HG02798 (cell line): Measurements from ENCODE around the gene TCP11X1.
"Not testable (repeated sequence)": the region's sequence is repeated elsewhere in the genome, so short reads cannot be mapped to it uniquely, and the experiment has no call there.

ENCODE experiments used
- ATAC-seq: cut with Tn5 transposase; IDR thresholded peaks from one replicate; pipeline ENCODE4 v1.9.1; 2021; ENCODE audit warnings: mild to moderate bottlenecking; ENCODE audit not compliant: unreplicated experiment, poor library complexity

Gene TCP11X1

DNA sequence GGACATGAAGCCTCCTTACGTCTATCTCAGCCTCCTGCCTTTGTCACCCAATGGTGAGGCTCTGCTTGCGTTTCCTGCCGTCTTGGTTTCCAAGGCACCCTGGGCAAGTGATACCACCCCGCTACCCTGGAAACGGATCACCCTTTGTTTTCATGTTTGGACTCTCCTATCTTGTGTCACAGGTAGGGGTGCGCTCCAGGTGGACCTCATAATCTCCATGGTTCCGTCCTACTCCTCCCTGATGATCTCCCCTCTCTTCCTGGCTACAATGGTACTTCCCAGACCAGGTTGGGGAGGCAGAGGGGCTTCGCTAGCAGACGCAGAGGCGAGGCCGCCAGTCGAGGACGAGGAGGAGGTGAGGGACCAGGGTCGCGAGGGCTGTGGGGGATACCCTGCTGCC, at the start of gene TCP11X1:
TSS of gene TCP11X1 (plus strand) at position 316 of the 400 bp plus-strand sequence.
- not testable (repeated sequence) for ATAC-seq

DNA sequence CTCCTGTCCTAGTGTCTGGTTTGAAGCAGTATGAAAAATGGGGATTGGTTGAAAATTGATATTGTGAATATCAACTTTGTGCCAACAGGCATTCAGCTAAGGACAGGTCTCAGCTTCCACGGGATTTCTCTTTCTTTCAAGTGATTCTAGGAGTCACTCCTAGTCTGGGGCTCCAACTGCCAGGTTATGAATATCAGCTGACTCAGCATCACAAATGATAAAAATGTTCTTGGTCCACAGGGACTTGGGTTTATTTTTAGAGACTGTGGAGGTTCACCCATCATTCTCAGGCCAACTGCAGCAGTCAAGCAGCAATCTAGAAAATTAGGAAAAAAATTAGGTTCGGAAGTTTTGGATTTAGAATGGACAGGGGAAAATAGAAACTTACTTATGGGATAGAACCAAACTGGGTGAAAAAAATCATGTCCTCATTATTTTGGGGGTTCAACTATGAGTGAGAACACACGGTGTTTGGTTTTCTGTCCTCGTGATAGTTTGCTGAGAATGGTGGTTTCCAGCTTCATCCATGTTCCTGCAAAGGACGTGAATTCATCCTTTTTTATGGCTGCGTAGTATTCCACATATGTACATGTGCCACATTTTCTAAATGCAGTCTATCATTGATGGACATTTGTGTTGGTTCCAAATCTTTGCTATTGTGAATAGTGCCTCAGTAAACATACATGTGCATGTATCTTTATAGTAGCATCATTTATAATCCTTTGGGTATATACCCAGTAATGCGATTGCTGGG, 29.0 kb upstream of the TCP11X1 start:
- no peak for ATAC-seq

DNA sequence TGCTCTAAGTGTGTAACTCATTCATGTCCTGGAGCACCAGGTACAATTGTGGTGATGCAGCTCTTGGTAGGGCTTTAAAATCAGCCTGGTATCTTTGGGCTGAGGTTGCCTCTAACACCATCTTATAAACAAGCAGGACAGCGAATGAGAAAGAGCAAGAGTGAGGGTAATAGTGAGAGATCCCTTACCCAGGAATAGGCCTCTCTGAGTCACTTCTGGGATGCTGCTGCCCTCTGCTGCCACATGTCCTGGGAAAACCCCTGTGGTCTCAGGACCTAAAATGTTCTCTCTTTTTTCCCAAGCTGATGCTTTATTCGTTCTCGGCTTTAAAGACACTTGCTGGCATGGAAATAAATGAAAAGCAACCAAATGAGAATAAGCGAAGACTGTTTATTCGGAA, 7.2 kb upstream of the TCP11X1 start:
- not testable (repeated sequence) for ATAC-seq

- ATAC-seq = not testable (repeated sequence)
Observed at GRCh38 chrX:102216497-102216896, 1.4 kb downstream of the TCP11X1 start.

DNA sequence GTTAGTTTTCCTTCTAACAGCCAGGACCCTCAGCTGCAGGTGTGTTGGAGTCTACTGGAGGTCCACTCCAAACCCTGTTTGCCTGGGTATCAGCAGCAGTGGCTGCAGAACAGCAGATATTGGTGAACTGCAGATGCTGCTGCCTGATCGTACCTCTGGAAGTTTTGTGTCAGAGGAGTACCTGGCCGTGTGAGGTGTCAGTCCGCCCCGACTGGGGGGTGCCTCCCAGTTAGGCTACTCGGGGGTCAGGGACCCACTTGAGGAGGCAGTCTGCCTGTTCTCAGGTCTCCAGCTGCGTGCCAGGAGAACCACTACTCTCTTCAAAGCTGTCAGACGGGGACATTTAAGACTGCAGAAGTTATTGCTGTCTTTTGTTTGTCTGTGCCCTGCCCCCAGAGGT, 20.6 kb downstream of the TCP11X1 start:
- not testable (repeated sequence) for ATAC-seq

GRCh38 chrX:102240265-102240664, 25.2 kb downstream of the TCP11X1 start:
- not testable (repeated sequence) for ATAC-seq

GRCh38 chrX:102246893-102247292, 31.8 kb downstream of the TCP11X1 start, which contains the start of gene NXF2:
Gene NXF2 (plus strand): TSS chrX:102247167. CDS start chrX:102307079, 59,912 bp downstream.
- not testable (repeated sequence) for ATAC-seq

GRCh38 chrX:102272231-102272630, 57.1 kb downstream of the TCP11X1 start:
- not testable (repeated sequence) for ATAC-seq
